IMR-90 (cell line): Measurements from ENCODE around the gene UGDH. TPM values are rescaled to one million over a fixed set of nuclear protein-coding genes. Genes with fewer than 3 reads are reported as not detected.

Experiments used
- ATAC-seq: fragments of 200-7000 bp; cut with Tn5 transposase; 2 replicates; pipeline ENCODE4 v1.9.1; 2020; ENCODE audit warnings: low read depth, mild to moderate bottlenecking, moderate library complexity
- BruUV-seq: library from RNA; stranded (reverse); fragments of 400-500 nt; replicated peaks from 2 replicates; lab custom pipeline; 2021; lab: Mats Ljungman, UMichigan
- CTCF ChIA-PET: fragments of 300-600 bp; formaldehyde crosslinking; extraction: SDS; loops from one replicate; lab custom pipeline; 2021; ENCODE audit warnings: antibody characterized with exemption; lab: Yijun Ruan, JAX
- POLR2A ChIA-PET: fragments of 300-600 bp; sonication (Branson Sonifier 250); formaldehyde crosslinking; loops from one replicate; lab custom pipeline; 2022; ENCODE audit warnings: antibody characterized with exemption; ENCODE audit not compliant: unreplicated experiment; lab: Charles Lee
- DNase-seq: peaks from one replicate; pipeline ENCODE4 v3.0.0; 2013
- H2AFZ ChIP-seq: replicated peaks from 2 replicates; pipeline ENCODE3; 2013; ENCODE audit warnings: low read length, mild to moderate bottlenecking; ENCODE audit not compliant: poor library complexity
- H2AK5ac ChIP-seq: 2 replicates; pipeline ENCODE4 v1.6.1; 2013; ENCODE audit warnings: low read depth, low read length, inconsistent platforms
- H2AK9ac ChIP-seq: replicated peaks from 2 replicates; pipeline ENCODE3; 2013; ENCODE audit warnings: mild to moderate bottlenecking, low read depth, low read length, moderate library complexity; ENCODE audit not compliant: poor library complexity
- H2BK120ac ChIP-seq: 2 replicates; pipeline ENCODE4 v1.6.1; 2013; ENCODE audit warnings: low read depth, low read length, inconsistent platforms
- H2BK15ac ChIP-seq: 3 replicates; pipeline ENCODE4 v1.6.1; 2013; ENCODE audit warnings: low read depth, low read length, inconsistent platforms
- H2BK20ac ChIP-seq: 2 replicates; pipeline ENCODE4 v1.6.1; 2013; ENCODE audit warnings: low read depth, mild to moderate bottlenecking, inconsistent platforms, low read length, moderate library complexity
- H2BK5ac ChIP-seq: 2 replicates; pipeline ENCODE4 v1.6.1; 2013; ENCODE audit warnings: mild to moderate bottlenecking, low read depth, low read length, inconsistent platforms; ENCODE audit not compliant: poor library complexity, severe bottlenecking
- H3K14ac ChIP-seq: replicated peaks from 2 replicates; pipeline ENCODE4 v1.6.1; 2013; ENCODE audit warnings: low read depth, low read length, inconsistent platforms
- H3K18ac ChIP-seq: 2 replicates; pipeline ENCODE4 v1.6.1; 2013; ENCODE audit warnings: low read depth, low read length, control low read depth
- H3K23ac ChIP-seq: 2 replicates; pipeline ENCODE4 v1.6.1; 2013; ENCODE audit warnings: low read depth, low read length, inconsistent platforms
- H3K27ac ChIP-seq: 2 replicates; pipeline ENCODE4 v1.5.1; 2013; ENCODE audit warnings: mild to moderate bottlenecking, control low read depth, low read length; ENCODE audit not compliant: insufficient read depth
- H3K27me3 ChIP-seq: 2 replicates; pipeline ENCODE4 v1.6.1; 2013; ENCODE audit warnings: low read length; ENCODE audit not compliant: control insufficient read depth, insufficient read depth
- H3K36me3 ChIP-seq: 2 replicates; pipeline ENCODE4 v1.6.1; 2013; ENCODE audit warnings: low read length, mixed read lengths; ENCODE audit not compliant: control insufficient read depth, insufficient read depth
- H3K4ac ChIP-seq: 2 replicates; pipeline ENCODE4 v1.6.1; 2013; ENCODE audit warnings: low read depth, low read length, inconsistent platforms
- H3K4me1 ChIP-seq: 2 replicates; pipeline ENCODE4 v1.6.1; 2013; ENCODE audit warnings: low read length, mixed read lengths; ENCODE audit not compliant: control insufficient read depth, insufficient read depth
- H3K4me2 ChIP-seq: 2 replicates; pipeline ENCODE4 v1.6.1; 2013; ENCODE audit warnings: low read depth, mild to moderate bottlenecking, control low read depth, low read length, moderate library complexity
- H3K4me3 ChIP-seq: 2 replicates; pipeline ENCODE4 v1.5.1; 2013; ENCODE audit warnings: low read depth, mild to moderate bottlenecking, control low read depth, low read length, moderate library complexity; ENCODE audit not compliant: insufficient read depth
- H3K56ac ChIP-seq: 2 replicates; pipeline ENCODE4 v1.6.1; 2013; ENCODE audit warnings: low read length, inconsistent platforms; ENCODE audit not compliant: insufficient read depth; ENCODE audit errors: extremely low read depth
- H3K79me1 ChIP-seq, 2 experiments: 2 replicates each; pipeline ENCODE4 v1.6.1; 2013; ENCODE audit warnings: low read length in 2 of 2, inconsistent platforms in 1 of 2, low read depth in 1 of 2
- H3K9ac ChIP-seq: 2 replicates; pipeline ENCODE4 v1.6.1; 2013; ENCODE audit warnings: low read depth, low read length, control low read depth
- H3K9me1 ChIP-seq: 2 replicates; pipeline ENCODE4 v1.6.1; 2013; ENCODE audit warnings: low read length, inconsistent platforms; ENCODE audit not compliant: insufficient read depth
- H3K9me3 ChIP-seq: 2 replicates; pipeline ENCODE4 v1.6.1; 2013; ENCODE audit warnings: low read length; ENCODE audit not compliant: control insufficient read depth, insufficient read depth
- H4K20me1 ChIP-seq: 2 replicates; pipeline ENCODE4 v1.6.1; 2013; ENCODE audit warnings: low read length, inconsistent platforms; ENCODE audit not compliant: insufficient read depth
- H4K5ac ChIP-seq: 2 replicates; pipeline ENCODE4 v1.6.1; 2013; ENCODE audit warnings: mild to moderate bottlenecking, low read depth, low read length, control low read depth
- H4K8ac ChIP-seq, 2 experiments: 2 replicates each; pipeline ENCODE4 v1.6.1; 2013; ENCODE audit warnings: low read depth in 2 of 2, low read length in 2 of 2, control low read depth in 1 of 2, inconsistent platforms in 1 of 2
- H4K91ac ChIP-seq: 2 replicates; pipeline ENCODE4 v1.6.1; 2013; ENCODE audit warnings: low read depth, low read length, inconsistent platforms; ENCODE audit not compliant: insufficient read depth
- BHLHE40 ChIP-seq: fragments of 150-350 bp; IDR thresholded peaks from 2 replicates; pipeline ENCODE4 v1.6.1; 2016; ENCODE audit warnings: mild to moderate bottlenecking, low read depth, low read length
- CEBPB ChIP-seq: IDR thresholded peaks from 2 replicates; pipeline ENCODE4 v1.6.1; 2012; ENCODE audit warnings: low read depth, low read length, improper control_type of control experiment
- CHD1 ChIP-seq: IDR thresholded peaks from 2 replicates; pipeline ENCODE4 v1.6.1; 2012; ENCODE audit warnings: low read depth, low read length, improper control_type of control experiment
- CTCF ChIP-seq: conservative IDR thresholded peaks from 2 replicates; pipeline ENCODE4 v1.5.1; 2012; ENCODE audit warnings: mild to moderate bottlenecking, low read depth, low read length, improper control_type of control experiment
- ELK1 ChIP-seq: fragments of 150-350 bp; IDR thresholded peaks from 2 replicates; pipeline ENCODE4 v1.6.1; 2016; ENCODE audit warnings: low read depth, mild to moderate bottlenecking, low read length, moderate library complexity, borderline replicate concordance
- FOS ChIP-seq: fragments of 150-350 bp; IDR thresholded peaks from 2 replicates; pipeline ENCODE4 v1.6.1; 2016; ENCODE audit warnings: low read depth, low read length
- MAFK ChIP-seq: IDR thresholded peaks from 2 replicates; pipeline ENCODE4 v1.6.1; 2012; ENCODE audit warnings: low read depth, low read length, improper control_type of control experiment
- MAZ ChIP-seq: IDR thresholded peaks from 2 replicates; pipeline ENCODE4 v1.6.1; 2012; ENCODE audit warnings: low read depth, mild to moderate bottlenecking, low read length, improper control_type of control experiment, moderate library complexity, borderline replicate concordance
- MXI1 ChIP-seq: IDR thresholded peaks from 2 replicates; pipeline ENCODE4 v1.6.1; 2012; ENCODE audit warnings: low read depth, mild to moderate bottlenecking, low read length, moderate library complexity, borderline replicate concordance
- NFE2L2 ChIP-seq: fragments of 150-350 bp; IDR thresholded peaks from 2 replicates; pipeline ENCODE4 v1.6.1; 2016; ENCODE audit warnings: low read depth, mild to moderate bottlenecking, low read length
- POLR2A ChIP-seq: IDR thresholded peaks from 2 replicates; pipeline ENCODE4 v1.6.1; 2012; ENCODE audit warnings: mild to moderate bottlenecking, low read depth, low read length
- RAD21 ChIP-seq: IDR thresholded peaks from 2 replicates; pipeline ENCODE4 v1.6.1; 2012; ENCODE audit warnings: low read length, improper control_type of control experiment
- RCOR1 ChIP-seq: IDR thresholded peaks from 2 replicates; pipeline ENCODE4 v1.6.1; 2012; ENCODE audit warnings: mild to moderate bottlenecking, low read length, improper control_type of control experiment; ENCODE audit not compliant: insufficient replicate concordance
- RFX5 ChIP-seq: IDR thresholded peaks from 2 replicates; pipeline ENCODE4 v1.8.0; 2012; ENCODE audit warnings: low read depth, mild to moderate bottlenecking, low read length, moderate library complexity
- SMC3 ChIP-seq: fragments of 150-350 bp; IDR thresholded peaks from 2 replicates; pipeline ENCODE4 v1.6.1; 2016; ENCODE audit warnings: low read depth, mild to moderate bottlenecking, antibody characterized with exemption, low read length, moderate library complexity
- USF2 ChIP-seq: fragments of 150-350 bp; IDR thresholded peaks from 2 replicates; pipeline ENCODE4 v1.6.1; 2017; ENCODE audit warnings: mild to moderate bottlenecking, antibody characterized with exemption, low read length, low read depth
- WGBS, 2 experiments: methylation state at CpG; one replicate each; pipeline versions ENCODE4 v1.1.5 to v1.1.7; 2013; ENCODE audit warnings: missing lambda C conversion rate in 2 of 2; ENCODE audit not compliant: insufficient read length in 1 of 2; ENCODE audit errors: extremely low coverage in 2 of 2; 5-methylcytosine and 5-hydroxymethylcytosine counted together
- dilution Hi-C: fragments of 300-500 bp; cut with HindIII; formaldehyde crosslinking; loops from one replicate; pipeline ENCODE4 v1.14.3; 2018; ENCODE audit warnings: low sequenced_read_pairs; ENCODE audit not compliant: unreplicated experiment
- in situ Hi-C: fragments of 300-500 bp; cut with MboI; formaldehyde crosslinking; loops from 3 replicates; pipeline ENCODE4 v1.14.3; 2019; ENCODE audit warnings: low sequenced_read_pairs, inconsistent platforms, mixed read lengths
- intact Hi-C: fragments of 100-400 bp; cut with micrococcal nuclease; formaldehyde crosslinking; loops from 2 replicates; pipeline ENCODE4 v1.10.0; 2022
- polyA plus RNA-seq, 3 experiments: library from polyadenylated mRNA; depleted of rRNA; stranded (reverse); fragments of >200 nt; gene quantifications; 2 replicates each; pipeline ENCODE4 v1.2.3, GENCODE V29; 2012; ENCODE audit warnings: low replicate concordance in 1 of 3
- total RNA-seq: library from RNA; depleted of rRNA; stranded (reverse); fragments of >200 nt; gene quantifications from 2 replicates; pipeline ENCODE4 v1.2.3, GENCODE V29; 2012

UGDH gene
- total and polyA plus RNA-seq, 2 of the 4 experiments (the other 2 are of a cell fraction): 69.2 to 257 TPM

GRCh38 chr4:39559626-39560025 is 32.4 kb upstream of the UGDH start:
- no peak overlapping the region for H2BK5ac ChIP-seq
- no peak overlapping the region for H2AK9ac ChIP-seq
- H3K56ac ChIP-seq: no peak overlapping the region
- dilution Hi-C loops: no loop called here
- H2AK5ac ChIP-seq: peak overlapping the region; percentile 31; the same call in 1 of the 2 replicates
- DNase-seq: no peak
- no peak overlapping the region for H3K9ac ChIP-seq
- ATAC-seq: no peak
- in situ Hi-C loops: no loop called here
- peak overlapping the region; percentile 48; the same call in 1 of the 2 replicates for H3K27ac ChIP-seq
- H2BK15ac ChIP-seq: peak overlapping the region; percentile 25; the same call in 1 of the 3 replicates
- H3K4me1 ChIP-seq: peaks cover 8% of the 10 kb centered on the region
- H3K18ac ChIP-seq: peak overlapping the region; percentile 68
- H4K91ac ChIP-seq: peak overlapping the region; percentile 73
- intact Hi-C loops: no loop called here
- ChIA-PET CTCF (interaction anchor here (0.6 kb wide), 1 partner anchor 11 kb away, joined by 3 read pairs; no protein-coding TSS in a partner anchor), POLR2A (interaction anchor here (0.6 kb wide), 1 partner anchor 121 kb away, joined by 20 read pairs; no protein-coding TSS in a partner anchor)
- TF ChIP-seq MAFK (no peak), RFX5 (no peak), ELK1 (no peak), MXI1 (no peak), POLR2A (no peak), USF2 (no peak), CTCF (no peak), BHLHE40 (no peak), CEBPB (no peak), MAZ (no peak), RCOR1 (no peak), CHD1 (no peak), NFE2L2 (no peak), SMC3 (no peak), RAD21 (no peak), FOS (no peak)
- 0 out of 2 replicates have a peak overlapping the region, but pooled peaks have one; percentile 17 for H3K14ac ChIP-seq
- peak overlapping the region; percentile 73 for H3K4ac ChIP-seq
- no peaks in the 10 kb centered on the region for H3K79me1 ChIP-seq
- peak overlapping the region; percentile 55; the same call in 1 of the 2 replicates for H4K5ac ChIP-seq
- H3K4me3 ChIP-seq: no peak overlapping the region
- H3K4me2 ChIP-seq: no peak overlapping the region
- no peak overlapping the region for H2AFZ ChIP-seq
- no peaks in the 10 kb centered on the region for H3K27me3 ChIP-seq
- BruUV-seq: no TSS peak
- no peaks in the 10 kb centered on the region for H4K20me1 ChIP-seq
- no CpG with 5 or more reads among the region's 9 CpGs for WGBS, 2 experiments
- H3K36me3 ChIP-seq: peaks cover 3% of the 10 kb centered on the region; the same call in 1 of the 2 replicates
- peak overlapping the region in 1 of 2 experiments; percentile 1; a peak in 2 of 4 replicates for H4K8ac ChIP-seq
- H3K9me1 ChIP-seq: no peaks in the 10 kb centered on the region
- H2BK120ac ChIP-seq: peak overlapping the region; percentile 69; the same call in 1 of the 2 replicates
- no peaks in the 10 kb centered on the region for H3K9me3 ChIP-seq
- no peak overlapping the region; the same call in 1 of the 2 replicates for H3K23ac ChIP-seq
- peak overlapping the region; percentile 36 for H2BK20ac ChIP-seq
